ENCODE measurements around the gene SLC22A31.

The SLC22A31 gene

DNA sequence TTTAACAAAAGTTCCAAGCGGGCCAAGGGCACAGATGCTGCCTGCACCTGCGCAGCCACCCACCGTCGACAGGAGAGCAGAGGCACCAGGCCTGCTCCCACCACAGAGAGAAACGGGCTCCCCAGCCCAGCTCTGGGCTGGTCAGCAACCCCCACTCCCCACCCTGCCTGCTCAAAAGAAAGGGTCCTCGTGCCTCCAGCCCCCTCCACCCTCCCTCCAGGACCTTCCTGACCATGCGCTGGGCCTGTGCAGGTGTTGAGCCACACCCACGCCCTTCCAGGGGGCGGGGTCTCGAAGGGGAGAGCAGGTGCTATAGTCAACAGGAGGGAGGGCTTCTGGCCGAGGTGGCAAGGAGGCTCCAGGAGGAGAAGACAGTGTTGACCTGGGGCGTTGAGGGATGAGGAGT is 42.5 kb upstream of the SLC22A31 start:
- no peak overlapping the region for H3K27ac ChIP-seq
- TF ChIP-seq, protein P1, sequence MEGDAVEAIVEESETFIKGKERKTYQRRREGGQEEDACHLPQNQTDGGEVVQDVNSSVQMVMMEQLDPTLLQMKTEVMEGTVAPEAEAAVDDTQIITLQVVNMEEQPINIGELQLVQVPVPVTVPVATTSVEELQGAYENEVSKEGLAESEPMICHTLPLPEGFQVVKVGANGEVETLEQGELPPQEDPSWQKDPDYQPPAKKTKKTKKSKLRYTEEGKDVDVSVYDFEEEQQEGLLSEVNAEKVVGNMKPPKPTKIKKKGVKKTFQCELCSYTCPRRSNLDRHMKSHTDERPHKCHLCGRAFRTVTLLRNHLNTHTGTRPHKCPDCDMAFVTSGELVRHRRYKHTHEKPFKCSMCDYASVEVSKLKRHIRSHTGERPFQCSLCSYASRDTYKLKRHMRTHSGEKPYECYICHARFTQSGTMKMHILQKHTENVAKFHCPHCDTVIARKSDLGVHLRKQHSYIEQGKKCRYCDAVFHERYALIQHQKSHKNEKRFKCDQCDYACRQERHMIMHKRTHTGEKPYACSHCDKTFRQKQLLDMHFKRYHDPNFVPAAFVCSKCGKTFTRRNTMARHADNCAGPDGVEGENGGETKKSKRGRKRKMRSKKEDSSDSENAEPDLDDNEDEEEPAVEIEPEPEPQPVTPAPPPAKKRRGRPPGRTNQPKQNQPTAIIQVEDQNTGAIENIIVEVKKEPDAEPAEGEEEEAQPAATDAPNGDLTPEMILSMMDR (conservative IDR thresholded peaks at IDR 0.05), result no peak

DNA sequence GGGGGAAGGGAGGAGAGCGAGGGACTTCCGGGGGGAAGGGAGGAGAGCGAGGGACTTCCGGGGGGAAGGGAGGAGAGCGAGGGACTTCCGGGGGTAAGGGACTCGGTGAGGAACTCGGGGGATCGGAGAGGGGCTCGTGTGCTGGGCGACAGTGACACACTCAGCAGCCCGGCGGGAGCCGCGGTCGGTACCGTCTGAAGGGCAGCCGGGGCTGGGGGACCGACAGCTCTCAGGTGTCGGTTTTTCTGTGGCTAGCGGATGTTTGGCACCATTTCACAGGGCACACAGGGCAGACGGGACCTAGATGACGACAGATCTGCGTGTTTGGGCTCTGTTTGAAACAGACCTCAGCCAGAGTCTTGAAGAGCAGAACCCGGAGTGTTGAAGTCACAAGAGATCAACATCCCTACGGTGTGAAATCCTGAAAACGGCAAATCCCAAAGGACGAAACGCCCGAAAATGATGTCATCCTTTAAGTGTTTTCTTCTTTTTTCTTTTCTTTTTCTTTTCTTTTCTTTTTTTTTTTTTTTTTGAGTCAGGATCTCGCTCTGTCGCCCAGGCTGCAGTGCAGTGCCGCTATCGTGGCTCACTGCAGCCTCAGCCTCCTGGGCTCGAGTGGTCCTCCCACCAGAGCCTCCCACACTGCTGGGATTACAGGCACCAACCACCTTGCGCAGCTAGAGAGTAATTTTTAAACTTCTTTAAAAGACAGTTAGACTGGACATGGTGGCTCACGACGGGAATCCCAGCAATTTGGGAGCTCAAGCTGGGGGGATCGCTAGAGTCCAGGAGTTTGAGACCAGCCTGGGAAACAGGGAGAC is 41.1 kb upstream of the SLC22A31 start:
- TF ChIP-seq, protein P1 (conservative IDR thresholded peaks at IDR 0.05), result no peak
- H3K27ac ChIP-seq, result peak overlapping the region; percentile 68

DNA sequence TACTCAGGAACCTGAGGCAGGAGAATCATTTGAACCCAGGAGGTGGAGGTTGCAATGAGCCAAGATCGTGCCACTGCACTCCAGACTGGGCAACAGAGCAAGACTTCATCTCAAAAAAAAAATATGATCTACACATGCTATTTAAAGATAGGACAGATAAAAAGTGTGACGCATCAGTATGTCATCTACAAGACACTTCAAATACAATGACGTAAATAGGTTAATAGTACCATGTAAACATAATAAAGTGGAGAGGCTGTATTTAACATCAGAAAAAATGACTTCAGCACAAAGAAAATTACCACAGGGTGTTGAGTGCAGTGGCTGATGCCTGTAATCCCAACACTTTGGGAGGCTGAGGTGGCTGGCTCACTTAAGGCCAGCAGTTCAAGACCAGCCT is 37.4 kb upstream of the SLC22A31 start:
- TF ChIP-seq, protein P1 (conservative IDR thresholded peaks at IDR 0.05), result no peak
- no peak overlapping the region for H3K27ac ChIP-seq

DNA sequence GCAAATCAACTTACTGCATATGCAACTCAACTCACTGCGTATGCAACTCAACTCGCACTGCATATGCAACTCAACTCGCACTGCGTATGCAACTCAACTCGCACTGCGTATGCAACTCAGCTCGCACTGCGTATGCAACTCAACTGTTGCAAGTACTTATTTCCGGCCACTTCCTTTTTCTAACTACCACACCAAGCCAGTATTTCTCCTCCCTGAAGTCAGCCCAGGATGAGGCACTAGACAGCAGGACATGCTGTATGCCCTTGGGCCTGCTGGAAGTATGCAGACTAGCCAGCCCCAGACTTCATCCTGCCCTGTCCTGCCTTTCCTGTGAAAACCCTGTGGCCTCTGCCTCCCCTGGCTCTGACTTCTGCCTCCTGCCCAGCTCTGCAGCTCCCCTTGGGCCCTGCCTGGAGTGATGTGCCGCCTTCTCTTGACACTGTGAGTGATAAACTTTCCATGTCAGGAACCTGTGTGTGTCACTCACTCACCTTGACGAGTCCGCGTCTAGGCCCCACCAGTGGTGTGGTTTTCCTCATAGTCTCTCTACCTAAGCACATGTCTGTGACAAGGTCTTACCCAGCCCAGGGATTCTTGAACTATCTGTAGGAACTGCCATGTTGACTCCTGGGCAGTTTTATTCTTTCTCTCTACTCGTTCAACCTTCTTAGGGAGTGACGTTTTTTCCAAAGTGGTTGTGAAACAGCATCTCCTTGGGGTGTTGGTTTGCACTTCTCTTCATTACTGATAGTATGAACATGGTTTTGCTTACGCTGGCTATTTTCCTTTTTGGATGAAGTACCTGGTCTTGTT is 33.5 kb upstream of the SLC22A31 start:
- TF ChIP-seq, protein P1 (conservative IDR thresholded peaks at IDR 0.05), result no peak

DNA sequence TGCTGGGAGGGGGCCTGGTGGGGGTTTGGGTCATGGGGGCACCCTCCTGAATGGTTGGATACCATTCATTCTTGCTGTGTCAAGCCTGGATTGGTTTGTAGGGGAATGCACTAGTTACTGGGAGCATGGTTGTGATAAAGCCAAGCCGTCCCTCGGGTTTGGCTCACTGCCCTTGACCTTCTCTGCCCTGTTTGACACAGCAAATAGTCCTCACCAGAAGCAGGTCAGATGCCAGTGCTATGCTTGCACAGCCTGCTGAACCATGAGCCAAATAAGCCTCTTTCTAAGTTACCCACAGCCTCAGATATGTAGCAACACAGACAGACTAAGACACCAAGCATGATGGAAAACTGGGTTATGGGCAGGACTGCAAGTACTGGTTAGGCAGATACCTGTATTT is 31.8 kb upstream of the SLC22A31 start:
- TF ChIP-seq, protein P1 (conservative IDR thresholded peaks at IDR 0.05), result no peak
- H3K27ac ChIP-seq, result no peak overlapping the region

More for the DNA sequence above, 33.5 kb upstream of the SLC22A31 start:
- no peak overlapping the region for H3K27ac ChIP-seq

DNA sequence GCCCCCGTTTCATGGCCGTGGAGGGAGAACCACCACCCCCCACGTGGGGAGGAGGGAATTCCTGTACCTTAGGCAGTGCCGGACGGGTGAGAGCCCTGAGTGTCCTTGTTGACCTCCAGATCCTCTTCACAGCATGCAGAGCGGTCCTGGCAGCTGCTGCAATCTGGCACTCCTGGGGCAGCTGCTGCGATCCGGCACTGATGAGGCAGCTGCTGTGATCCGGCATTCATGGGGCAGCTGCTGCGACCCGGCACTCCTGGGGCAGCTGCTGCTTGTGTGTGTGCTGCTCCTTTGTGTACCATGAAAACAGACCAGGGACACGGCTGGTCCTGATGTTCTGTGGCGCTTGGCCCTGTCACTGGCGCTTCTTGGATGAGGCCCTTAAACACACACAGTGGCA is 29.9 kb upstream of the SLC22A31 start:
- TF ChIP-seq, protein P1 (conservative IDR thresholded peaks at IDR 0.05), result no peak
- no peak overlapping the region for H3K27ac ChIP-seq

DNA sequence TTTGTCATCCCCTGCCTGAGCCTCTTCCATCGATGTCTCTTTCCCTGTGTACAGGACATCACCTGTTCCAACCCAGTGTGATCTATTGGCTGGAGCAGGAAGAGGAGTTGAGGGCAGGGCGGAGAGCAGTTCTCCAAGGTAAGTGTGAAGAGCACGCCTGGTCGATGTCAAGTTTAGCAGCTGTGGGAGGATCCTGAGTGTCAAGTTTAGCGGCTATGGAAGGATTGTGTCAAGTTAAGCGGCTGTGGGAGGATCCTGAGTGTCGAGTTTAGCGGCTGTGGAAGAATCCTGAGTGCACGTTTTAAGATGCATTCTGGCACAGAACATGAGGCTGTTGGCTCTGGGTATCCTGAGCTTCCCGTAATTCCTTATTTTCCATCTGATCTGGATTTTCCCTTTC is 24.3 kb upstream of the SLC22A31 start:
- TF ChIP-seq, protein P1 (conservative IDR thresholded peaks at IDR 0.05), result no peak
- no peak overlapping the region for H3K27ac ChIP-seq
